T1000 (cell line): Measurements from ENCODE around the gene ST8SIA5.

Experiments used
- DNase-seq: peaks from one replicate; lab custom pipeline; 2025; ENCODE audit warnings: mixed read lengths; lab: John Stamatoyannopoulos, UW

ST8SIA5 gene

GRCh38 chr18:46711444-46711863, 45.4 kb downstream of the ST8SIA5 start:
- DNase-seq, result no peak

GRCh38 chr18:46706968-46707367, 49.9 kb downstream of the ST8SIA5 start:
- DNase-seq, result no peak

GRCh38 chr18:46705521-46705920, 51.3 kb downstream of the ST8SIA5 start:
- no peak for DNase-seq

- DNase-seq, result no peak
These were observed 52.0 kb downstream of the ST8SIA5 start for GRCh38 chr18:46704816-46705215.

- DNase-seq, result no peak
These were observed 52.7 kb downstream of the ST8SIA5 start for GRCh38 chr18:46704189-46704588.

DNA sequence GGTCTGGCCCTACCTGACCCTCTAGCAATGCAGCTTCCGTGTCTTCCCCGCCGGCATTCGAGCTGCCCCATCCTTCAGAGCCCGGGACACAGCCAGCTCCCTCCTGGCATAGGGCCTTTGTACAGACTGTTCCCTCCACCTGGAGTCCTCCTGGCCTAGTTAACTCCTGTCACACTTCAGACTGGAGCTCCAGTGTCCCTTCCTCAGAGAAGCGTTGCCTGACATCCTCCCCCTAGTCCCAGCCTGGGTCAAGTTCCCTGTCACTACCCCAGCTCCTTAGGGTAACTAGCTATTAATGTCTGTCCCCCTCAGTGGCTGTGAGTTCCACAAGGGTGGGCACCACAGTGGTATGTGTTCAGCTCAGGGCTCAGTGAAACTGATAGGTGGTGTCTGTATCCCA, 54.4 kb downstream of the ST8SIA5 start:
- DNase-seq, result no peak

- DNase-seq, result no peak
These were observed 56.6 kb downstream of the ST8SIA5 start for GRCh38 chr18:46700066-46700824.

GRCh38 chr18:46696702-46697101, 60.2 kb downstream of the ST8SIA5 start:
- no peak for DNase-seq

DNA sequence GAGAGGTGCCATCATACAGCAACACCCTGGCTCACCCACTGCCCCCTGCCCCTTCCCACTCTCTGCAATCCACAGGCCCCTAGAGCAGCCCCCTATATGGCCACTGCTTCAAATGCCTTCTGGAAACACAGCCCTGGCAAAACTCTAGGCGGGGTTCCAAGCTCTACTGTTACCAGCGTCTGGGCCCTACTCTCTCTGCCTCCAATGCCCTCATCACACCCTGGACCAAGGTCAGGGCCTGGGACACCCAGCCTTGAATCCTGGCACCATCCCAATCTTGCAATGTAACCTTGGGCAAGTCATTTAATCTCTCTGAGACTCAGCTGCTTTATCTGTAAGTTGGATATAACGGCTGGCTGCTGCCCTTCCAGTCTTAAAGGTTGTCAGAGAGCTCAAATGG, 60.6 kb downstream of the ST8SIA5 start:
- no peak for DNase-seq

DNA sequence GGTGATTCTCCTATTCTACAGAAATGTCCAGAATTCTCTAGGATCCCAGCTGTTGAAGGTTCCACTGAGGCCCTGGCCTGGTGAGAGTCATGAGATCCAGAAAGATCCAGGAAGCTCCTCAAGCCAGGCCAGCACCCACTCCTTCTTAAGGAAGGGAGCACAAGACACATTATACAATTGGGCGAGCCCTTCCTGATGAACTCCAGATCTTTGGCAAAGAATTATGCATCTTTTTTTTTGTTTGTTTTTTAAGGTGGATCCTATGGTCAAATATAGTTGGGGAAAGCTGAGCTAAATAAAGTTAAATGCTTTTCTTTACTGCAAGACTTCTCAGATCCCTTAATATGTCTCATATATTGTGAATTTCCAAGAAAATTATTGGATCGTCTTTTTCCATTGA, 62.9 kb downstream of the ST8SIA5 start:
- DNase-seq, result no peak

DNA sequence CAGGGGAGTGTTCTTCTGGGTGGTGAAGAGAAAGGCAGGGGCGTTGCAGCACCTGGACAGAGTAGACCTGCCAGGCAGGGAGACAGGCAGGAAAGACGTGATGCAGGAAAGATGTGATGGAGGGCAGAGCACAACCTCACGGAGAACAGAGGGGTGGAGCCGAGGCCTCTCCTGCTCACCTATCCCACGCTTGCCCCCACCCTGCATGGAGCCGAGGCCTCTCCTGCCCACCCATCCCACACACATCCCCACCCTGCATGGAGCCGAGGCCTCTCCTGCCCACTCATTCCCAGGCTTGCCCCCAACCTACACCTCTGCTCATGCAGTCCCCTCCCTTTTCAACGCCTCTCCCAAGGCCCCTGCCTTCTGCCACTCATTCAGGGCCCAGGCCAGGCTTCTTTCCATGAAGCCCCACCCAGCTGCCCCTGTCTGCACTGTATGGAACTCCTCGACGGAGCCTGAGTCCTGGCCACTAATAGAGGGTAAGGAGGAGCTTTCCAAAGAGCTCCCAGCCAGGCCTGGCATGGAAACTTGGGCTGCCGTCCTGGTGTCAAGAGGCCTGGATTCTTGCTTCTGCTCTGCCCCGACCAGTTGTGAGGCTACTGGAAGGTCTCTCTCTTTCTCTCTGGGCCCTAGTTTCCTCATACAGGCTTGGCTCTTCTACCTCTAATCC, 67.9 kb downstream of the ST8SIA5 start:
- DNase-seq, result no peak

- no peak for DNase-seq
These were observed 70.7 kb downstream of the ST8SIA5 start for GRCh38 chr18:46686186-46686585.

DNA sequence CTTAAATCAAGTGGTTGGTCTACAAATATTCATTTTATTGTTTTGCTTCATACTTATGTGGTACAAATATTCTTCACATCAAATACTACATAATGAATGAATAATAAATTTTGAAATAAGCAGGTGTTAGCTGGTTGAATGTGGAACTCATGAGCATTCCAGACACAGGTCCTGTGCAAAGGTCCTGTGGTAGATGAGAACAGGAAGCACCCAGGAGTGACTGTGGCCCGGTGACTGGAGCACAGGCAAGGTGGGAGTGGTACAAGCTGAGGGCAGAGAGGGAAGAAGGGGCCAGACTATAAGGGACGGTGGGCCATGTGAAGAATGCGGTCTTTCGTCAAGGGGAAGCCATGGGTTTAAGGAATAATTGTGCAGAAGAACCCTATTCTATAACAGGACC, 73.6 kb downstream of the ST8SIA5 start:
- no peak for DNase-seq

GRCh38 chr18:46680784-46681695, 75.8 kb downstream of the ST8SIA5 start:
- DNase-seq, result no peak

GRCh38 chr18:46679846-46680598, 76.8 kb downstream of the ST8SIA5 start:
- DNase-seq, result no peak

DNA sequence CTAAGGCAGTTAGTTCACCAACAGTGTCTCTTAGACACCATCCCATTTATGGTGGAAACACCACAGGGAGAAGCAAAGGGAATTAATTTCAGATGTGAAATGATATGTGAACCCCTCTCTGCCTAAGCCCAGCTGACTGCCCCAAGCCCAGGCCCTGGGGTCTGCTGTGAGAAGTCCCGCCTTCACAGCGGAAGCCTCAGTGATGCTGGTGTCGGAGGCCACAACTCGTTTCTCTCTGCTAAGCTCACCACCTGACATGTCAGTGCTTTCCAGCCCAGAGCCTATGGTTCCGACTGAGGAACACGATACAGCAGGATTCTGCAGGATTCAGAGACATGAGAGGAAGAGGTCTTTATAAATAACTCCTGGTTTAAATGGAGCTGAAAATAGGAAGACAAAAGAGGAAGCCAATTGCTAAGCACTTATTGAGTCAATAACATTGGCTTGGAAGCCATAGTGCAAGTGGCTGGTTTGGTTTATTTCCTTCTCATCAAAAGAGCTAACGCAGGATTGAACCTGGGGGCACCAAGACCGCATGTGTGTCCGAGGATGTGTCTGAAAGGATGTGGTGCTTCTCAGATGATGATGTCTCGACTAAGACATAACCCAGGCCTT, 78.0 kb downstream of the ST8SIA5 start:
- DNase-seq, result no peak

GRCh38 chr18:46678041-46678440, 78.8 kb downstream of the ST8SIA5 start:
- DNase-seq, result no peak

GRCh38 chr18:46677611-46678010, 79.2 kb downstream of the ST8SIA5 start:
- no peak for DNase-seq

DNA sequence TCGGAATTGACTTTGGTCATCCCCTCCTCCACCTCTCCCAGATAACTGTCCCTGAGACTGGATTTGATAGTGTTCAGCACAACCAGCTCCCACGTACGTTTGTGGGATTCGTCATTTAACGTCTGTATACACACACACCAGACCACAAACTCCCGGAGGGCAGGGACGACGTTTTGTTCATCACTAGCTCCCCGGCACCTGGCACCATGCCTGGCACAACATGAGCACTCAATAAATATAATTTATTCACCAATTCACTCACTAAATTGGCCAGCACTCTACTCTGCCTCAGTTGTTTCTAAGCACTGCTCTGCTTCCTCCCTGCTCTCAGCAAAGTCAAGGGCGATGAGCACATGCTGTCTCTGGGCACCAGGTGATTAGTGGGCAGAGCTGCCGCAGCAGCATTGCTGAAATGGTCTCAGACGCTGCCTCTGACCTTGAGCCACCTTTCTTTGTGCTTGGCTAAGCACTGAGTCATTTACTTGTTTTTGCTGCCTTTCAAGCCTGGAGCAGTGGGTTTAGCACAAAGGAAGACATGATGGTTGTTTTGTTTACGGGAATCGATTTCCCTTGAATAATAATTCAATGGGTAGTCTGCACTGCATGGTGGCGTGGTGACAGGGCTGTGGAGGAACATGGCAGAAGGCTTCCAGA, 80.5 kb downstream of the ST8SIA5 start:
- DNase-seq, result no peak

GRCh38 chr18:46675112-46675511, 81.7 kb downstream of the ST8SIA5 start:
- DNase-seq, result no peak
